ENCODE results near the gene RHOT2.

- TF ChIP-seq CTCF (IDR thresholded peaks at IDR 0.05), result no peak
- no peak for TF ChIP-seq POLR2A (IDR thresholded peaks at IDR 0.05)
Measured at GRCh38 chr16:632486-633335, 35.2 kb upstream of the RHOT2 start.

Measured in testis (tissue), 2 donors.